ENCODE data around the gene CD19.
"Not testable (repeated sequence)": the region's sequence is repeated elsewhere in the genome, so short reads cannot be mapped to it uniquely, and the experiment has no call there.

CD19 gene

DNA sequence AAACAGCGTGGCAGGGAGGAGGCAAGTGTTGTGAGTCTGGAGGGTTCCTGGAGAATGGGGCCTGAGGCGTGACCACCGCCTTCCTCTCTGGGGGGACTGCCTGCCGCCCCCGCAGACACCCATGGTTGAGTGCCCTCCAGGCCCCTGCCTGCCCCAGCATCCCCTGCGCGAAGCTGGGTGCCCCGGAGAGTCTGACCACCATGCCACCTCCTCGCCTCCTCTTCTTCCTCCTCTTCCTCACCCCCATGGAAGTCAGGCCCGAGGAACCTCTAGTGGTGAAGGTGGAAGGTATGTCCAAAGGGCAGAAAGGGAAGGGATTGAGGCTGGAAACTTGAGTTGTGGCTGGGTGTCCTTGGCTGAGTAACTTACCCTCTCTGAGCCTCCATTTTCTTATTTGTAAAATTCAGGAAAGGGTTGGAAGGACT lies at the start of gene CD19:
CD19 (plus strand) TSS at position 171 of the 425 bp plus-strand sequence; CDS start at position 201, 30 bp downstream.
- ATAC-seq (replicated peaks; ENCODE audit: extremely low read depth, poor library complexity, severe bottlenecking) (no peak), DNase-seq (ENCODE audit: low spot score in 2 of 2) (no peak)
- Mint-ChIP-seq H3K27me3 (no peaks in the 10 kb centered on the region), H3K4me1 (peaks cover 27% of the 10 kb centered on the region), H3K4me3 (no peak within 1 kb of the TSS), H3K36me3 (ENCODE audit: insufficient read depth) (peaks cover 8% of the 10 kb centered on the region), H3K9me3 (no peaks in the 10 kb centered on the region), H3K27ac (ENCODE audit: low read depth) (peak within 1 kb of the TSS; percentile 90)

- no peak for DNase-seq (ENCODE audit: low spot score in 2 of 2)
- Mint-ChIP-seq H3K27ac (ENCODE audit: low read depth) (no peak overlapping the region), H3K27me3 (no peaks in the 10 kb centered on the region), H3K4me3 (peak overlapping the region; percentile 38), H3K36me3 (ENCODE audit: insufficient read depth) (peaks cover 8% of the 10 kb centered on the region), H3K4me1 (peaks cover 14% of the 10 kb centered on the region), H3K9me3 (no peaks in the 10 kb centered on the region)
- no peak for ATAC-seq (replicated peaks; ENCODE audit: extremely low read depth, poor library complexity, severe bottlenecking)
Measured at GRCh38 chr16:28882551-28883160, 49.1 kb upstream of the CD19 start.

DNA sequence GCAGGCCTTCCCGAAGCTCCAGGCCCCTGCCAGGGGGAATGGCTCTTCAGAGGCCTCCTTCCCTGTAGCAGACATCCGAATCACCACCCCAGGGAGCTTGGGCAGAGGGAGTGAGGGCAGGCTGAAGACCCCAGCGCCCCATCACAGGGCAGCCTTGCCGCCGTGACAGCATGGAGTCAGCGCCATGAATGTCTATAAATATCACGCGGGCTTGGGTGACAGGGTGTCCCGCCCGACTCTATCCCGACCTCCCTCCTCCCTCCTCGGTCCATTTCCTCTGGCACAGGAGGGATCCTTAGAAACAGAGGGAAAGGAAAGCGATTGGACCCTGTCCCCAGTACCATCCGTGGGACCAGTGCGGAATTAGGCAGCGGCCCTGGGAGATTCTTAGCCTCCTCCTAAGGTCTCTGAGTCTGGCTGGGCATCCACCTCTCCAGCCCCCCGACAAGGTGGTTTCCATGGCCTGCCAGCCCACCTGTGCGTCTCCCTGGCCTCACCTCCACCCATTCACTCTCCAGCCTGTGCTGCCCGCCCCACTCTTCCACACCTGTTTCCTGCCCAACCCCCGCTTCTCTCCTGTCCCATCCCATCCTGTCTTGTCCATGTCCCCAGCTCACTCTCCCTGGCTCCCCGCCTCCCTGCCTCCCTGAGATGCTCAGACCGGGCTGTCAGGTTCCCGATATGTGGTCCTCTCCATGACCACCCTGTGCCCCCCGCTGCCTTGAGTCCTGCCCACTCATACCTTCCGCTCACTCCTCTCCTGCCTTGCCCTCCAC lies 48.4 kb upstream of the CD19 start:
- no peak for DNase-seq (ENCODE audit: low spot score in 2 of 2)
- peaks cover 14% of the 10 kb centered on the region for H3K4me1 Mint-ChIP-seq
- H3K4me3 Mint-ChIP-seq, result no peak overlapping the region
- H3K27ac Mint-ChIP-seq (ENCODE audit: low read depth), result no peak overlapping the region
- no peak for ATAC-seq (replicated peaks; ENCODE audit: extremely low read depth, poor library complexity, severe bottlenecking)
- H3K27me3 Mint-ChIP-seq, result no peaks in the 10 kb centered on the region
- H3K36me3 Mint-ChIP-seq (ENCODE audit: insufficient read depth), result peaks cover 8% of the 10 kb centered on the region
- no peaks in the 10 kb centered on the region for H3K9me3 Mint-ChIP-seq

DNA sequence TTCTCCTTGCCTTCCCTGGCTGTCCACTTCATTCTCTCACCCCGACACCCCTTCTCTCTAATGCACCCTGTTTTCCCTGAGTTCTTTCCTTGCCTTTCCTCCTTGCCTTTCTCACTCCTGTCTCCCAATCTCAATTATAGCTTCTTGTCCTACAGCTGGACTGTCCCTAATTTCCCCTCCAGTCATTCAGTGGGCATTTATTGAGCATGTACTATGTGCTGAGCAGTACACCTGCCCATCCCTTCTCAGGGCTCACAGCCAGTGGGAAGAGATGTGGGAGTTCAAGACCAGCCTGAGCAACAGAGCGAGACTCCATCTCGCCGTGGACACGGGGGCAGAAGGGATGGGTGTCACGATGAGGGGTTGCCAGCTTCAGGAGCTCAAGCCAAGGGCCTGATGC lies 47.7 kb upstream of the CD19 start:
- Mint-ChIP-seq H3K27me3 (no peaks in the 10 kb centered on the region), H3K36me3 (ENCODE audit: insufficient read depth) (peaks cover 8% of the 10 kb centered on the region), H3K4me1 (peaks cover 13% of the 10 kb centered on the region), H3K9me3 (no peaks in the 10 kb centered on the region), H3K4me3 (no peak overlapping the region), H3K27ac (ENCODE audit: low read depth) (no peak overlapping the region)
- no peak for ATAC-seq (replicated peaks; ENCODE audit: extremely low read depth, poor library complexity, severe bottlenecking)
- DNase-seq (ENCODE audit: low spot score in 2 of 2), result no peak

DNA sequence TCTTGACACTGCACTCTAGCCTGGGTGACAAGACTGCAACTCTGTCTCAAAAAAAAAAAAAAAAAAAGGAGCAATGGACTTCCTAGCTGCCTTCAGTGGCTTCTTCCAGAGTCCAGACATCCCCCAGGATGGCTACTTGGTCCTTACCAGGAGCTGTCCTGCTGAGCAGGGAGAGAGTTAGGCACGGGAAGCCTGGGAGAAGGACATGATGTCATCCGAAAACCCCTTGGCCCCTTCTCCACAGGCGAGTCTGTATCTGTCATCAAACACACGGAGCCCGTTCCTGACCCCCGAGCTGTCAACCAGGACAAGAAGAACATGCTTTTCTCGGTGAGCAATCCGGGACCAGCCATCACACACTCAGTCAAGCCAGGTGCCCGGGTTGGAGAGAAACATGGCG lies 44.8 kb upstream of the CD19 start:
- ATAC-seq (replicated peaks; ENCODE audit: extremely low read depth, poor library complexity, severe bottlenecking) (no peak), DNase-seq (ENCODE audit: low spot score in 2 of 2) (no peak)
- Mint-ChIP-seq H3K4me1 (no peaks in the 10 kb centered on the region), H3K27me3 (no peaks in the 10 kb centered on the region), H3K27ac (ENCODE audit: low read depth) (no peak overlapping the region), H3K4me3 (no peak overlapping the region), H3K9me3 (no peaks in the 10 kb centered on the region), H3K36me3 (ENCODE audit: insufficient read depth) (no peaks in the 10 kb centered on the region)

DNA sequence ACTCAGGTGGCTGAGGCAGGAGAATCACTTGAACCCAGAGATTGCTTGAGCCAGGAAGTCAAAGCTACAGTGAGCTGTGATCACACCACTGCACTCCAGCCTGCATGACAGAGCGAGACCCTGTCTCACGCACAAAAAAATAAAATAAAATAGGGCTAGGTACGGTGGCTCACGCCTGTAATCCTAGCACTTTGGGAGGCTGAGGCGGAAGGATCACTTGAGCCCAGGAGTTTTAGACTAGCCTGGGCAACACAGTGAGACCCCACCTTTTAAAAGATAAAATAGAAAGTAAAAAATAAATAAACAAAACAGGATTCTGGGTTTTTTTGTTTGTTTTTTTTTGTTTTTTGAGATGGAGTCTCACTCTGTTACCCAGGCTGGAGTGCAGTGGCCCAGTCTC lies 41.4 kb upstream of the CD19 start:
- H3K9me3 Mint-ChIP-seq; H3K4me1 Mint-ChIP-seq; H3K36me3 Mint-ChIP-seq (ENCODE audit: insufficient read depth); H3K4me3 Mint-ChIP-seq; H3K27me3 Mint-ChIP-seq; DNase-seq (ENCODE audit: low spot score in 2 of 2); ATAC-seq (replicated peaks; ENCODE audit: extremely low read depth, poor library complexity, severe bottlenecking); H3K27ac Mint-ChIP-seq (ENCODE audit: low read depth): not testable (repeated sequence)

DNA sequence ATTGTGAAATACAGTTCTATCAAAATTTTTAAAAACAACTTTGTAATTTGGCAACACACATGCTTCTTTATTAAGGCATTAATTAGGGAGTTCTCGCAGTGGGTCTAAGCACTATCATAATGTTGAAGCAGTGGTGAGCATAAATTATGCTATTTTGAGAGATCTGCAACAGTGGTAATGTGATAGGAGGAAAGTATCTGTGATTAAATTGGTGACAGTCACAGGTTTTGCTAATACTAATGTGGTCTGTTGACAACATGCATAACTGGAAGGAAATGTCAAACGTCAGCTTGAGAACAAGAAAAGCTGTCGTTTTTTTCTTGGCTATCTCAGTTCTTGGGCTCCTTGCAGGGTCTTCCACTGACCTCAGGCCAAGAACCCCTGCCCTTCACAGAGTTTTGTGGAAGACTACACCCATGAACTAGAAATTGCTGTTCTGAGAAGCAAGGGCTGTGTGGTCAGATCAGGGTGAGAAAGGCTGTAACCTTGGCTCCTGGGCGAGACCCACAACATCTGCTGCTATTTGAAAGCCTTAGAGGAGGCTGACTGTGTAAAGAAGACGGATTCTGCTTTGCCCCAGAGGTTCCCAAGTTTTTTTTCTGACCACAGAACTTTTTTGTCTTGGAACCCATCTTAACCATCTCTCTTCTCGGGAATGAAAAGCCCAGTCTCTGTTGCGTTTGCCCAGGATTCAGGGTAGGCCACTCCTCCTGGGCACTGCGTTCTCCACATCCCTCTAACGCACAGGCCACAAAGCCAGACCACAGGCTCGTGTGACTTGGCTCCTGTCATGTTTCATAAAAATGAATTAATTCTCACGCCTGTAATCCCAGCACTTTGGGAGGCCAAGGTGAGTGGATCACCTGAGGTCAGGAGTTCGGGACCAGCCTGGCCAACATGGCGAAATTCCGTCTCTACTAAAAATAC lies 39.5 kb upstream of the CD19 start:
- Mint-ChIP-seq H3K4me1 (no peaks in the 10 kb centered on the region), H3K36me3 (ENCODE audit: insufficient read depth) (no peaks in the 10 kb centered on the region), H3K9me3 (no peaks in the 10 kb centered on the region), H3K4me3 (no peak overlapping the region), H3K27ac (ENCODE audit: low read depth) (no peak overlapping the region), H3K27me3 (no peaks in the 10 kb centered on the region)
- no peak for ATAC-seq (replicated peaks; ENCODE audit: extremely low read depth, poor library complexity, severe bottlenecking)
- DNase-seq (ENCODE audit: low spot score in 2 of 2), result no peak

GRCh38 chr16:28893291-28893690 lies 38.5 kb upstream of the CD19 start:
- Mint-ChIP-seq H3K4me1 (no peaks in the 10 kb centered on the region), H3K36me3 (ENCODE audit: insufficient read depth) (no peaks in the 10 kb centered on the region), H3K4me3 (no peak overlapping the region), H3K27me3 (no peaks in the 10 kb centered on the region), H3K9me3 (no peaks in the 10 kb centered on the region), H3K27ac (ENCODE audit: low read depth) (no peak overlapping the region)
- no peak for ATAC-seq (replicated peaks; ENCODE audit: extremely low read depth, poor library complexity, severe bottlenecking)
- no peak for DNase-seq (ENCODE audit: low spot score in 2 of 2)

DNA sequence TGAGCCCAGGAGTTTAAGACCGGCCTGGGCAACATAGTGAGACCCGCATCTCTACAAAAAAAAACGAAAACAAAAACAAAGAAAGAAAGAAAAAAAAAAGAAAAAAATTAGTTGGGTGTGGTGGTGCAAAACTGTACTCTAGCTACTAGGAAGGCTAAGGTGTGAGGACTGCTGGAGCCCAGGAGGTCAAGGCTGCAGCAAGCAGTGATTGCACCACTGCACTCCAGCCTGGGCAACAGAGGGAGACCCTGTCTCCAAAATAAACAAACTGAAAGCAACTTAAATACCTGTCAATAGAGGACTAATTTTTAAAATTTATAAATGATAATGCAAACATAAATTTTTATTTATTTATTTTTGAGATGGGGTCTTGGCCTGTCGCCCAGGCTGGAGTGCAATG lies 36.2 kb upstream of the CD19 start:
- no peaks in the 10 kb centered on the region for H3K36me3 Mint-ChIP-seq (ENCODE audit: insufficient read depth)
- ATAC-seq (replicated peaks; ENCODE audit: extremely low read depth, poor library complexity, severe bottlenecking) (no peak), DNase-seq (ENCODE audit: low spot score in 2 of 2) (no peak)
- no peaks in the 10 kb centered on the region for H3K4me1 Mint-ChIP-seq
- H3K27me3 Mint-ChIP-seq, result no peaks in the 10 kb centered on the region
- H3K27ac Mint-ChIP-seq (ENCODE audit: low read depth), result no peak overlapping the region
- no peaks in the 10 kb centered on the region for H3K9me3 Mint-ChIP-seq
- H3K4me3 Mint-ChIP-seq, result no peak overlapping the region

- H3K4me1 Mint-ChIP-seq, result no peaks in the 10 kb centered on the region
- H3K36me3 Mint-ChIP-seq (ENCODE audit: insufficient read depth), result no peaks in the 10 kb centered on the region
- H3K27ac Mint-ChIP-seq (ENCODE audit: low read depth), result no peak overlapping the region
- no peak overlapping the region for H3K4me3 Mint-ChIP-seq
- no peak for ATAC-seq (replicated peaks; ENCODE audit: extremely low read depth, poor library complexity, severe bottlenecking)
- H3K9me3 Mint-ChIP-seq, result no peaks in the 10 kb centered on the region
- no peaks in the 10 kb centered on the region for H3K27me3 Mint-ChIP-seq
- no peak for DNase-seq (ENCODE audit: low spot score in 2 of 2)
Measured at GRCh38 chr16:28897826-28898225, 33.9 kb upstream of the CD19 start.

- Mint-ChIP-seq H3K27ac (ENCODE audit: low read depth) (no peak overlapping the region), H3K4me3 (no peak overlapping the region), H3K27me3 (no peaks in the 10 kb centered on the region), H3K9me3 (no peaks in the 10 kb centered on the region), H3K36me3 (ENCODE audit: insufficient read depth) (no peaks in the 10 kb centered on the region), H3K4me1 (no peaks in the 10 kb centered on the region)
- no peak for DNase-seq (ENCODE audit: low spot score in 2 of 2)
- ATAC-seq (replicated peaks; ENCODE audit: extremely low read depth, poor library complexity, severe bottlenecking), result no peak
Measured at GRCh38 chr16:28898266-28898665, 33.5 kb upstream of the CD19 start.

GRCh38 chr16:28898942-28899341 lies 32.8 kb upstream of the CD19 start:
- Mint-ChIP-seq H3K27me3 (no peaks in the 10 kb centered on the region), H3K4me3 (no peak overlapping the region), H3K9me3 (no peaks in the 10 kb centered on the region), H3K36me3 (ENCODE audit: insufficient read depth) (peaks cover under 1% of the 10 kb centered on the region), H3K4me1 (no peaks in the 10 kb centered on the region), H3K27ac (ENCODE audit: low read depth) (no peak overlapping the region)
- ATAC-seq (replicated peaks; ENCODE audit: extremely low read depth, poor library complexity, severe bottlenecking) (no peak), DNase-seq (ENCODE audit: low spot score in 2 of 2) (no peak)
